ENCODE measurements around the gene TCP10L.

The TCP10L gene

GRCh38 chr21:32525282-32525681 is 60.0 kb downstream of the TCP10L start:
- H3K9me3 ChIP-seq: no peaks in the 10 kb centered on the region
- no peak for DNase-seq
- no peak overlapping the region for H3K27ac ChIP-seq
- intact Hi-C loops (cut with DNase I; ENCODE audit: low total_unique reads): no loop called here
- H3K36me3 ChIP-seq: no peaks in the 10 kb centered on the region
- no peaks in the 10 kb centered on the region for H3K27me3 ChIP-seq
- H3K4me3 ChIP-seq: no peak overlapping the region
- TF ChIP-seq CTCF (IDR thresholded peaks at IDR 0.05): no peak
- H3K4me1 ChIP-seq: peaks cover 0 to 12% (median 6%) of the 10 kb centered on the region in 4 donors

- Histone ChIP-seq H3K27me3 (no peaks in the 10 kb centered on the region), H3K4me3 (no peak overlapping the region), H3K4me1 (peaks cover 0 to 12% (median 6%) of the 10 kb centered on the region in 4 donors), H3K27ac (no peak overlapping the region), H3K9me3 (no peaks in the 10 kb centered on the region), H3K36me3 (no peaks in the 10 kb centered on the region)
- DNase-seq: peak in 1 of 2 donors; percentile 41
- TF ChIP-seq CTCF (IDR thresholded peaks at IDR 0.05): no peak
- intact Hi-C loops (cut with DNase I; ENCODE audit: low total_unique reads): no loop called here
These were observed 61.2 kb downstream of the TCP10L start for GRCh38 chr21:32523988-32524719.

All from tibial artery (tissue), 4 donors.